ENCODE measurements around the gene PLCH2.
"Not testable (repeated sequence)": the region's sequence is repeated elsewhere in the genome, so short reads cannot be mapped to it uniquely, and the experiment has no call there.

The PLCH2 gene

GRCh38 chr1:2547210-2548067, 71.3 kb downstream of the PLCH2 start:
- DNase-seq, result peak; percentile 71 to 77

GRCh38 chr1:2548068-2548589, 72.0 kb downstream of the PLCH2 start:
- peak; percentile 90 to 92 for DNase-seq

- not testable (repeated sequence) for DNase-seq
Observed at GRCh38 chr1:2549367-2550029, 73.4 kb downstream of the PLCH2 start.

GRCh38 chr1:2550309-2550861, 74.3 kb downstream of the PLCH2 start:
- DNase-seq, result not testable (repeated sequence)

- not testable (repeated sequence) for DNase-seq
Observed at GRCh38 chr1:2551544-2551943, 75.5 kb downstream of the PLCH2 start.

- DNase-seq, result no peak
Observed at GRCh38 chr1:2552189-2552588, 76.1 kb downstream of the PLCH2 start.

- DNase-seq, result not testable (repeated sequence)
Observed at GRCh38 chr1:2553076-2553475, 77.0 kb downstream of the PLCH2 start.

- DNase-seq, result no peak
Observed at GRCh38 chr1:2553871-2554620, 78.0 kb downstream of the PLCH2 start.

GRCh38 chr1:2554621-2555387, 78.7 kb downstream of the PLCH2 start:
- peak; percentile 58 to 67 for DNase-seq
